ENCODE results near the gene UBR1. TPM values are rescaled to one million over a fixed set of nuclear protein-coding genes. Genes with fewer than 3 reads are reported as not detected.
A peak's percentile ranks its signal among the peaks of the same experiment; 100 is the strongest.

Gene UBR1
- total RNA-seq, 3 donors from 2014 or later (not counting 1 experiment from before 2014, with no cell fraction given) = 54.3 to 70.5 (median 61.4) TPM

DNA sequence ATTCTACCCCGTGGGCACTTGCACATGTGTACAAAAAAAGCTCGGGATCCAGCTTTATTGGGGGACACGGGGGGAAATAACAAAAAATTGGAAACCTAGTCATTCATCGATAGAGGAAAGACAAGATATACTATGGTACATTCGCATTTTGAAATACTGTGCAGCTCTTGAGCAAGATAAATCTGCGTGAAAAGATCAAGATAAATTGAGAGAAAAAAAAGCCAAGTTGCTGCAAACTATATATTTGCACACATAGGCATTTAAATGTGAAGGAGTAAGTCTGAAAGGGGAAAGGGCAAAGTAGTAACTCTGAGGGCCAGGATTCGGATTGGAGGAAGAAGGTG is 620 bp upstream of the UBR1 start:
- peaks cover 2 to 6% of the 10 kb centered on the region in 2 donors for H3K27me3 Mint-ChIP-seq (ENCODE audit: low read depth in 2 of 2)
- peak overlapping the region; percentile 74 for H3K4me3 ChIP-seq (ENCODE audit: low read length)
- H3K4me1 Mint-ChIP-seq = peaks cover 45 to 47% of the 10 kb centered on the region in 2 donors
- TF ChIP-seq, protein P1, sequence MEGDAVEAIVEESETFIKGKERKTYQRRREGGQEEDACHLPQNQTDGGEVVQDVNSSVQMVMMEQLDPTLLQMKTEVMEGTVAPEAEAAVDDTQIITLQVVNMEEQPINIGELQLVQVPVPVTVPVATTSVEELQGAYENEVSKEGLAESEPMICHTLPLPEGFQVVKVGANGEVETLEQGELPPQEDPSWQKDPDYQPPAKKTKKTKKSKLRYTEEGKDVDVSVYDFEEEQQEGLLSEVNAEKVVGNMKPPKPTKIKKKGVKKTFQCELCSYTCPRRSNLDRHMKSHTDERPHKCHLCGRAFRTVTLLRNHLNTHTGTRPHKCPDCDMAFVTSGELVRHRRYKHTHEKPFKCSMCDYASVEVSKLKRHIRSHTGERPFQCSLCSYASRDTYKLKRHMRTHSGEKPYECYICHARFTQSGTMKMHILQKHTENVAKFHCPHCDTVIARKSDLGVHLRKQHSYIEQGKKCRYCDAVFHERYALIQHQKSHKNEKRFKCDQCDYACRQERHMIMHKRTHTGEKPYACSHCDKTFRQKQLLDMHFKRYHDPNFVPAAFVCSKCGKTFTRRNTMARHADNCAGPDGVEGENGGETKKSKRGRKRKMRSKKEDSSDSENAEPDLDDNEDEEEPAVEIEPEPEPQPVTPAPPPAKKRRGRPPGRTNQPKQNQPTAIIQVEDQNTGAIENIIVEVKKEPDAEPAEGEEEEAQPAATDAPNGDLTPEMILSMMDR (IDR thresholded peaks at IDR 0.05) = no peak
- intact Hi-C loops (cut with micrococcal nuclease) = loop anchor here (1.0 to 5.0 kb wide), 2 partner anchors 27 to 81 kb away; partner anchors contain the start of genes CCNDBP1 and TMEM62
- peaks cover 16% of the 10 kb centered on the region for H3K4me1 ChIP-seq (ENCODE audit: control insufficient read depth, insufficient read depth, low read length)
- no peaks in the 10 kb centered on the region for H3K9me3 Mint-ChIP-seq
- no peaks in the 10 kb centered on the region for H3K27me3 ChIP-seq (ENCODE audit: control insufficient read depth, insufficient read depth, low read length)
- ATAC-seq (no peak), DNase-seq (no peak)
- H3K9me3 ChIP-seq (ENCODE audit: control insufficient read depth, insufficient read depth, low read length) = no peaks in the 10 kb centered on the region
- peaks cover 2% of the 10 kb centered on the region for H3K36me3 ChIP-seq (ENCODE audit: control insufficient read depth, insufficient read depth, low read length)
- peak overlapping the region; percentile 95 for H3K27ac ChIP-seq (ENCODE audit: low read length)
- H3K36me3 Mint-ChIP-seq = no peaks in the 10 kb centered on the region
- WGBS (ENCODE audit: insufficient coverage) = 31% methylated on average over 5 of the region's 7 CpGs
- H3K4me3 Mint-ChIP-seq = peak overlapping the region; percentile 98
- peak overlapping the region; percentile 99 to 100 for H3K27ac Mint-ChIP-seq

DNA sequence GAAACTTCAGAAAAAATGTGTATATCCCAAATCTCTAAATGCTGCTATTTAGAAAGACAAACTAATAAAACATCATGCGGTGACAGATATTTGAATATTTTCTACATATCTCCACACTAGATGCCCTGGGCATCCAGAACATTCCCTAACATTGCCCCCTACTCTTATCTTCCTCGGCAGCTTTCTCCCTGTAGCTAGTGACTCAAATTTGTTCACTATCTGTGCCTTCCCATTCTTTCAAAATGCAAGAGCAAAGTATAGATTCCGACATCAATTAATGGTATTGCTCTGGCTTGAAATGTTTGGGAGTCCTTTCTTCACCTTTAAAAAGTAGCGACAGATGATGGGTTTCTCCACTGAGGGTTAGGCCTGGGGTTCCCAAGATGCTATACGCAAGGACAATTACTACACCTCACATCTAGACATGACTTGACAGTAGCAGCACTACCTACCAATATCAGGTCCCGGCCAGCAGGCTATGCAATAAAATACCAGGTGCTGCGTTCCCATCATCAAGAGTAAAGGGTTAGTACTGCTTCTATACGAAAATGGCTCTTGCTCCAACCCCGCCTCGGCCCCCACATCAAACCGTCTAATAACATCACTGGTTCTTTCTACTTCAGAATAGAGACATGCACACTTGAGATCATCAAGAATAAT is 631 bp downstream of the UBR1 start:
- 17% methylated on average over 11 of the region's 11 CpGs for WGBS (ENCODE audit: insufficient coverage)

DNA sequence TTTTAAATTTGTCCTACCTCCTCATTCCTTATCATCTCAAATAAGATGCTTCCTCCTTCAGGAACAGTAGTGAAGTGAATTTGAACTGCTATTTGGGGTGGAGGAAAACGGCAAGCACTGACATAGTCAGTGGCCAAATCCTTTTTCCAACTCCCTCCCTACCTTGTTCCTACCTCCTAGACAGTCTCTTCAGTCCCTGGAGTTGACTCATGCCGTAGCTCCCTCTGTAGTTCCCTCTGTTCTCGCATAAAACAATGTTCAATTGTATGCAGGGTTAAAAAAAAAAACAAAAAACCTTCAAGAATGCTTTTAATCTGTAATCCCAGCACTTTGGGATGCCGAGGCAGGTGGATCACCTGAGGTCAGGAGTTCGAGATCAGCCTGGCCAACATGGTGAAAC is 1.4 kb downstream of the UBR1 start:
- no peak for ATAC-seq
- intact Hi-C loops (cut with micrococcal nuclease) = no loop called here
- peak overlapping the region; percentile 71 to 99 for H3K27ac Mint-ChIP-seq
- Histone ChIP-seq H3K4me1 (ENCODE audit: control insufficient read depth, insufficient read depth, low read length) (peaks cover 16% of the 10 kb centered on the region), H3K4me3 (ENCODE audit: low read length) (no peak overlapping the region), H3K9me3 (ENCODE audit: control insufficient read depth, insufficient read depth, low read length) (no peaks in the 10 kb centered on the region), H3K27me3 (ENCODE audit: control insufficient read depth, insufficient read depth, low read length) (no peaks in the 10 kb centered on the region), H3K36me3 (ENCODE audit: control insufficient read depth, insufficient read depth, low read length) (peaks cover 13% of the 10 kb centered on the region), H3K27ac (ENCODE audit: low read length) (no peak overlapping the region)
- WGBS (ENCODE audit: insufficient coverage) = 72% methylated on average over 4 of the region's 5 CpGs
- no peak for DNase-seq
- no peaks in the 10 kb centered on the region for H3K36me3 Mint-ChIP-seq
- peak overlapping the region; percentile 45 for H3K4me3 Mint-ChIP-seq
- H3K27me3 Mint-ChIP-seq (ENCODE audit: low read depth in 2 of 2) = peaks cover 2 to 6% of the 10 kb centered on the region in 2 donors
- H3K9me3 Mint-ChIP-seq = no peaks in the 10 kb centered on the region
- peaks cover 66% of the 10 kb centered on the region in 2 donors for H3K4me1 Mint-ChIP-seq
- TF ChIP-seq, protein P1 (IDR thresholded peaks at IDR 0.05) = no peak

More for the DNA sequence above, 631 bp downstream of the UBR1 start:
- ATAC-seq = peak; percentile 27 to 34 (median 28)
- Histone ChIP-seq H3K27ac (ENCODE audit: low read length) (peak overlapping the region; percentile 95), H3K4me1 (ENCODE audit: control insufficient read depth, insufficient read depth, low read length) (peaks cover 16% of the 10 kb centered on the region), H3K4me3 (ENCODE audit: low read length) (peak overlapping the region; percentile 74), H3K36me3 (ENCODE audit: control insufficient read depth, insufficient read depth, low read length) (peaks cover 10% of the 10 kb centered on the region), H3K27me3 (ENCODE audit: control insufficient read depth, insufficient read depth, low read length) (no peaks in the 10 kb centered on the region), H3K9me3 (ENCODE audit: control insufficient read depth, insufficient read depth, low read length) (no peaks in the 10 kb centered on the region)
- TF ChIP-seq, protein P1 (IDR thresholded peaks at IDR 0.05) = no peak
- H3K36me3 Mint-ChIP-seq = no peaks in the 10 kb centered on the region
- intact Hi-C loops (cut with micrococcal nuclease) = loop anchor here (5.0 kb wide), 1 partner anchor 82 kb away; the partner anchor contains the start of gene CCNDBP1
- peak overlapping the region; percentile 98 for H3K4me3 Mint-ChIP-seq
- H3K9me3 Mint-ChIP-seq = no peaks in the 10 kb centered on the region
- peaks cover 2 to 6% of the 10 kb centered on the region in 2 donors for H3K27me3 Mint-ChIP-seq (ENCODE audit: low read depth in 2 of 2)
- peak; percentile 16 to 62 for DNase-seq
- peak overlapping the region; percentile 99 to 100 for H3K27ac Mint-ChIP-seq
- H3K4me1 Mint-ChIP-seq = peaks cover 58% of the 10 kb centered on the region in 2 donors
